Erythroblast (primary cell): ENCODE data around the gene LRRC4B.

Experiments
- GATA1 ChIP-seq: IDR thresholded peaks from 2 replicates; pipeline ENCODE4 v1.6.1; 2011; ENCODE audit warnings: low read depth, mild to moderate bottlenecking, control low read depth, low read length, moderate library complexity
- POLR2A ChIP-seq: IDR thresholded peaks from 2 replicates; pipeline ENCODE4 v1.6.1; 2011; ENCODE audit warnings: mild to moderate bottlenecking, low read length

GRCh38 chr19:50602089-50602422 is 33.8 kb upstream of the LRRC4B start:
- peak; percentile 64 for TF ChIP-seq POLR2A
- TF ChIP-seq GATA1, result no peak
